ENCODE data around the gene XPNPEP3. TPM values are rescaled to one million over a fixed set of nuclear protein-coding genes. Genes with fewer than 3 reads are reported as not detected.

XPNPEP3 gene
- total RNA-seq, 2 donors from 2014 or later, result 11.7 to 12.6 TPM

GRCh38 chr22:40973144-40973543, 116.2 kb downstream of the XPNPEP3 start:
- intact Hi-C loops (cut with DNase I), result no loop called here
- DNase-seq (ENCODE audit: low spot score), result peak; percentile 45

GRCh38 chr22:40975366-40975765, 118.4 kb downstream of the XPNPEP3 start:
- intact Hi-C loops (cut with DNase I), result no loop called here
- DNase-seq (ENCODE audit: low spot score), result no peak

GRCh38 chr22:40976866-40977700, 120.1 kb downstream of the XPNPEP3 start:
- peak; percentile 72 for DNase-seq (ENCODE audit: low spot score)

GRCh38 chr22:40979198-40979597, 122.2 kb downstream of the XPNPEP3 start:
- DNase-seq (ENCODE audit: low spot score), result no peak
- intact Hi-C loops (cut with DNase I), result no loop called here

More at GRCh38 chr22:40976866-40977700, 120.1 kb downstream of the XPNPEP3 start:
- intact Hi-C loops (cut with DNase I), result no loop called here

GRCh38 chr22:40979871-40980270, 122.9 kb downstream of the XPNPEP3 start:
- no peak for DNase-seq (ENCODE audit: low spot score)
- intact Hi-C loops (cut with DNase I), result no loop called here

Small RNAs within 50 kb of the gene (microRNA-seq; reads per million reads assigned to microRNA genes)
- gene MIR4766 (ENCODE audit: borderline microRNAs expressed in 2 of 2), result 0 reads per million in 2 donors

Other genes with a start within 250 kb of the XPNPEP3 start
- gene MRTFA, start 220.4 kb upstream of the XPNPEP3 start, total RNA-seq, result 10 to 100 TPM; 72.8 to 76.5 TPM
- gene MCHR1, start 177.7 kb upstream of the XPNPEP3 start, total RNA-seq, result 1 to 10 TPM in 1 of 2 donors, under 1 TPM in 1; 0.52 to 2.7 TPM
- 10 to 100 TPM; 11.7 to 13.4 TPM for gene SLC25A17, start 37.8 kb upstream of the XPNPEP3 start, total RNA-seq
- gene ST13, start 509 bp upstream of the XPNPEP3 start, total RNA-seq, result 100 to 1,000 TPM; 143 to 151 TPM
- gene DNAJB7, start 5.0 kb downstream of the XPNPEP3 start, total RNA-seq, result not detected
- 10 to 100 TPM; 54.6 to 56.3 TPM for gene RBX1, start 94.2 kb downstream of the XPNPEP3 start, total RNA-seq
- gene EP300, start 235.4 kb downstream of the XPNPEP3 start, total RNA-seq, result 10 to 100 TPM; 48.7 to 50.9 TPM